HG03558 (cell line): ENCODE results near the gene SFXN4.
A peak's percentile ranks its signal among the peaks of the same experiment; 100 is the strongest.
"Not testable (repeated sequence)": the region's sequence is repeated elsewhere in the genome, so short reads cannot be mapped to it uniquely, and the experiment has no call there.

ENCODE experiments used
- ATAC-seq: cut with Tn5 transposase; IDR thresholded peaks from one replicate; pipeline ENCODE4 v1.9.1; 2021; ENCODE audit warnings: moderate number of reproducible peaks; ENCODE audit not compliant: unreplicated experiment; ENCODE audit errors: extremely low read depth

The SFXN4 gene

DNA sequence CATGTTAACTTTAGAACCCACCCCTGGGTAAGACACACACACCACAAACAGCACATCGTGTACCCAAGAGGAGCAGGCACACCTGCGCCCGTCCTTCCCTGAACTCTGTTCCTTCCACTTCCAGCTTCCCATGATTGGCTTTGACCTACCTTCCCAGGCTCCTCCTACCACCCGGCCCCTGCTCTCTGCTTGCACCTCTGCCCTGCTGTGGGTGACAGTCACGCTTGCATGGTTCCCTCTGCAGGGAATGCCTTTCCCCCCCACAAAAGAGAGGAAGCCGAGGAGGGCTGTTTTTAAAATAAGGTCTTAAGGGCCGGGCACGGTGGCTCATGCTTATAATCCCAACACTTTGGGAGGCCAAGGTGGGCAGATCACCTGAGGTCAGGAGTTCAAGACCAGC is 16.4 kb downstream of the SFXN4 start:
- ATAC-seq, result no peak

DNA sequence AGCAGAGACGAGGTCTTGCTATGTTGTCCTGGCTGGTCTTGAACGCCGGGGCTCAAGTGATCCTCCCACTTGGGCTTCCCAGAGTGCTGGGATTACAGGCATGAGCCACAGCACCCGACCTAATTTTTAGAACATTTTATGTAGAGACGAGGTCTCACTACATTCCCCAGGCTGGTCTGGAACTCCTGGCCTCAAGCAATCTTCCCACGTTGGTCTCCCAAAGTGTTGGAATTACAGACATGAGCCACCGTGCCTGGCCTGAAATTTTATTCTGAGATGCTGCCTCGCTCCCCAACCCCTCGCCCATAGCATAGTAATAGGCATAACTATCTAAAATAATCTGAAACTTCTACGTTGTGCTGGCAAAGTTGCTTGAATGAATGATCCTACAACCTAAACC is 21.9 kb downstream of the SFXN4 start:
- no peak for ATAC-seq

DNA sequence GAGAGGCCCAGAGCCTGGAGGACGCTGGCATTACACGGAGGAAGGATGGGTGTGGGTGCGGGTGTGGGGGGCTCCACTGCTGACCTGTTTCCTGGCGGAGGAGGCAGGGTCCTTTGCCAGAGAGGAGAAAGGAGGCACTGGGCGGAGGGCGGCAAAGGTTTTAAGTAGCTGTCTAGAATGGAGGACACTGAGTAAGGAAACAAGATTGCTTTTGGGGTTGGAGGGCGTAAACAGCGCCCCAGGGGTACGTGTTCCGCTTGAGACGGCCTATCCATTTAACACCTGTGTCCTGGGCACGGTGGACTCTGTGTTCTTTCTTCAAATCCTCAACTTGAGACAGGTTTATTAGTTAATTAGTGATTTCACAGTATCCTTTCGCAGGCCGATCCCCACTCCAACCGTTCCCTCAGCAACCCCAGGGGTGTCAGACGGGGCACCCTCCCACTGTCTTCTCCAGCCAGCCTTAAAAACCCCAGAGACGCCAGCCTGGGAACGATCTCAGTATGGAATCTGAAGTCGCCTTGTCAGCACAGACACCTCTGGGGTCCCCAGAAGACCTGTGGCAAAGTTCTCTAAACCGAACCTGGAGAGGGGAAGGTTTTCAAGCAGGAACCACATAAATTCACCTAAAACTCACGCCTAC is 24.8 kb downstream of the SFXN4 start:
- ATAC-seq, result no peak

DNA sequence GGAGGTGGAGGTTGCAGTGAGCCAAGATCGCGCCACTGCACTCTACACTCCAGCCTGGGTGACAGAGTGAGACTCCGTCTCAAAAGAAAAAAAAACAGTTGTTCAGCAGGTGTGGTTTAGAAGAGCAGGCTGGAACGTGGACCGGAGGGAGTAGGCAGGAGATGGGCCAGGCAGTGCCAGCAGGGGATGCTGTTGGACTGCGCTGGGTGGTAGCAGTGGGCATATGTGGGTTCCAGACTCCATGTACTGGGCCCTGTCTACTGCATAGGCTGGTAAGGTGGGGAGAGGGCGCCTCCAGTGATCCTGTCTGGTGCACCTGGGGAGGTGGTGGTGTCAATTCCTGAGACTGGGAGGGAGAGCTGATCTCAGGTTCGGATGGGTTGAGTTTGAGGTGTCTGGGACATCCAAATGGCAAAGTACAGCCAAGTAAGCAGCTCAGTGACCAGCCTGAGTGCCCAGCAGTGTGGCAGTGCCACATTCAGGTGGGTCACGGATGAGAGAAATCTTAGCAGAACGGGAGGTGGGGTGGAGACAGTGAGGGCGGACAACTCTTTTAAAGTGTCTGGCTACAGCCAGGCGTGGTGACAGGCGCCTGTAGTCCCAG is 25.9 kb downstream of the SFXN4 start:
- no peak for ATAC-seq

DNA sequence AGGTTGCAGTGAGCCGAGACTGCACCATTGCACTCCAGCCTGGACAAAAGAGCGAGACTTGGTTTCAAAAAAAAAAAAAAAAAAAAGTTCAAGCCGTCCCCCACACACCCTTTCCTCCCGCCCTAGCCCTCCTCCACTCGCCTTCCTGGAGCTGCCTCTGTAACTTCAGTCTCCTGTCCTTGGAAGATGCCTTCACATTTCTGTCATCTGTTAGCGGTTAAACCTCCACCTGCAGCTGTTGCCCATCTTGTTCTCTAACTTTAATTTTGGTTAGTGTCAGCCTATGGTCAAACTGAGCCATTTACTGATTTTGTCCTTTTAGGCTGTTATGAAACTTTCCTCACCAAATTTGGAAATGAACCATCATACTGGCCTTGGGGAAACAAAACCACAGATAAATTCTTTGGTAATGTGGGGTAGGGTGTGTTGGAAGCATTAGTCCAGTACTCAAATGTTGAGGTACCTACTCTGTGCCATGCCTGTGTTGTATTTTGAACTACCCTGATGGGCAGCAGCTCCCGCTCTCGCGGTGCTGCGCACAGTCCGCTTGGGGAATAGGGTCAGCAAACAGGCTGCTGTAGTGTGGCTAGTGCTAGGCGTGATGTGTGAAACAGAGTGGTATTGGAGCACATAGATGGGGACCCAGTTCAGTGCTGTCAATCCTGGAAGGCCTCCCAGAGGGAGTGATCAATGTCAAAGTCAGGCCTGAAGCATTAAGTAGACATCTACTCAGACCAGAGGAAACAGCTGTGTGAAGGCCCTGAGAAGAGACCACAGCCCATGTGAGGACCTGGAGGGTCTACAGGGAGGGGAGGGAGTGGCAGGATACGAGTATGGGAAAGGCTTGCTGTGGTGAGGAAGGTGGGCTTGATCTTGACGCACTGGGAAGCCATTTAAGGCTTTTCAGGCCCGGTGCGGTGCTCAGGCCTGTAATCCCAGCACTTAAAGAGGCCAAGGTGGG is 26.9 kb downstream of the SFXN4 start:
- no peak for ATAC-seq

DNA sequence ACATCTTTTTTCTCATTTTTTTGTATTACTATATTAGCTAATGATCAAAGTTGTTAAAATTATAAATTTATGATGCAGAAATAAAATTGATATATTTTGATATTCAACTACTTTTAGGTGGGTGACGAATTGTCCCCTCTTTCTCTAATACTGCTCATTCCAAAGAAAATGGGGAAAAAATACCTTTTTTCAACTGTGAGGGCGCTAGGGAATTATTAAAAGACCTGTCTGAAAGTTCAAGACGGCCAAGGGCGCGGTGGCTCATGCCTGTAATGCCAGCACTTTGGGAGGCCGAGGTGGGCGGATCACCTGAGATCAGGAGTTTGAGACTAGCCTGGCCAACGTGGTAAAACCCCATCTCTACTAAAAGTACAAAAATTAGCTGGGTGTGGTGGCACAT is 27.6 kb downstream of the SFXN4 start:
- not testable (repeated sequence) for ATAC-seq

DNA sequence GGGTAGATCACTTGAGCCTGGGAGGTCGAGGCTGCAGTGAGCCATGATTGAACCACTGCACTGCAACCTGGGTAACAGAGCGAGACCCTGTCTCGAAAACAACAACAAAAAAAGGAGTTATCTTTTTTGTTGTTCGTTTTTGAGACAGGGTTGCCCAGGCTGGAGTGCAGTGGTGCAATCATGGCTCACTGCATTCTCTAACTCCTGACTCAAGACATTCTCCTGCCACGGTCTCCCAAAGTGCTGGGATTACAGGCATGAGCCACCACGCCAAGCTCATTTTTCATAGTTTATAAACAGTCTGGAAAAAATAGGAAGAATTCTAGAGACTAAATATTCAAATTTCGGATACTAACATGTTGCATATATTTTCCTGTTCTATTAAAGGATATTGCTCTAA is 29.4 kb downstream of the SFXN4 start:
- no peak for ATAC-seq

DNA sequence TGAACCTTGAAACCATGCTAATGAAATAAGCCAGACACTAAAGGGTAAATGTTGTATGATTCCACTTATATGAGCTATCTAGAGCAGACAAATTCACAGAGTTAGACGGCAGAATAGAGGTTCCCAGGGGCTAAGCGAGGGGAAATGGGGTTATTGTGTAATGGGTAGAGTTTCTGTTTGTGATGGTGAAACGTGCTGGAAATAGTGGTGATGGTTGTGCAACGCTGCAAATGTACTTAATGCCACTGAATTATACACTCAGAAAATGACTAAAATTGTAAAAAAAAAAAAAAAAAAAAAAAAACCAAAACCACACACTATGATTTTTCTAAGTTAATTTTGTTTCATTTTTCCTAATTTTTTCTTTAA is 30.0 kb downstream of the SFXN4 start:
- ATAC-seq, result no peak

DNA sequence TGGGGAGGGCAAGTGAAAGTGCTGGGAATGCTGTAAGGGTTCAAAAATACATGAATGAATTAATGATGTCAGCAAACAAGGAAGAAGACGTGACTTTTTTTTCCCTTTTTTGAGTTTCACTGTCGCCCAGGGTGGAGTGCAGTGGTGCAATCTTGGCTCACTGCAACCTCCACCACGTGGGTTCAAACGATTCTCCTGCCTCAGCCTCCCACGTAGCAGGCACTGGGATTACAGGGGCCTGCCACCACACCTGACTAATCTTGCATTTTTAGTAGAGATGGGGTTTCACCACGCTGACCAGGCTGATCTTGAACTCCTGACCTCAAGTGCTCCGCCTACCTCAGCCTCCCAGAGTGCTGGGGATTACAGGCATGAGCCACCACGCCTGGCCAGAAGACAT is 31.6 kb downstream of the SFXN4 start:
- no peak for ATAC-seq

DNA sequence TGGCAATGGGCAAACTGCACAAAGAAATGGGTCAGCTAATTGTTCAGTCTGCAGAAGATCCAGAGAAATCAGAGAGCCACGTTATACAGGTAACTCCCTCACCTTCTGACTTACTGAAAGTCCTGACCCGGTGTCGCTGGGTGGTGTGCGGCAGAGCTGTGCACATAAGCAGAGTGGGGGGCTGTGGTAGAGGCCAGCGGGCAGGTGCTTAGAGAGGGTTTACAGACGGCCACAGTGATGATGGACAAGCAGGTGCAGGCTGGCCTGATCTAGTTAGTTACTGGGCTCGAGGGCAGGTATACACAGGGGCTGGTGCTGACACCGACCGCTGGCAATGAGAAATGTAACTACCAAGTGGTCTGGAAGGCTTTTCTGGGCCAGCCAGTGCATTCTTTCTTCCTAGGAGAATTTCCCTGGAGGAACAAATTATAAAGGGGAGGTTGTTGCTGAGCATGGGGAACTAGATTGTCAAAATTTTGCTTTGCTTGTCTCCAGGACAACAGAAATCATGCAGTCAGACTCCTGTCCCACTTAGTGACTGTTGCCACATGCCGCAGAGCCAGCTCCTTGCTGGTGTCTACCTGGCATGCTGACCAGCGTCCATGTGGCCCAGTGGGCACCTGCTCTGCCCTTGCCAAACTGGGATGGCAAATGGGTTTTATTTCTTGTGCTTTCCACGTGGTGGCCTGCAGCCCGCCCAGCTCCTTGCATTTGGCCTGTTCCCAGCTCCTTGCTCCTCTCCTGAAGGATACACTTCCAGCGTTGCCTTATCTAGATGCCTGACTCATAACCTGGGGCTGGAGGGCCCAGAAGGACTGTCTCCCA is 32.8 kb downstream of the SFXN4 start:
- no peak for ATAC-seq

DNA sequence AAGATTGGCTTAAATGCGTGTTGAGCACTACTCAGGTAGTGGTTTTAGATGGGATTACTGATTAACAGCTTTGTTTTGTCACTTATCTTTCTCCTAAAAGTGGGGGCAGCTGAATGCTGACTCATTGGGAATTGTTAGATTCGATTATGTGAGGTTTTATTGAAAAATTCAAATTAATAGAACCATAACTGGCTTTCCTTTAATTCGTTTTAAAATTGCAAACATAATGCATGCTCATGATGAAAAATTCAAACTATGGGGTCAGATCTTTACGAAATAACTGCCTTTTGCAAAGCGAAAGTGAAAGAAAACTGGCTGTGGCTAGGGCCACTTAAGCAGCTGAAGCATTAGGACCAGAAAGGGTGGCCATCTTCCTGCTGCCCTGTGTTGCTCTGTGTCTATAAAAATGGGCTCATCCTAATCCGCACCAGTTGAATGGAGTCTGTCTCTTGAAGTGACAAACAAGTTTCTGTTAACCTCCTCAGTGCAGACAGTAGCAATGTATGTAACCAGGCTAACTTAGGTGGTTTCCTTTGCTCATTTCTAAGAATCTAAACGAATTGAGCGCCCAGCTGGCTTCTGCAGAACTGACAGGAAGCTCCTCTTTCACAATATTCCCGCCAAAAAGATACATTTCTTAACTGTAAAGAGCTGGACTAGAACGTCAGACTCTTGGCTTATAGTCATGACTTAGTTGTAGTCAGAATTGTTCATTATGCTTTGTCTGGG is 33.8 kb downstream of the SFXN4 start:
- ATAC-seq, result peak; percentile 43

DNA sequence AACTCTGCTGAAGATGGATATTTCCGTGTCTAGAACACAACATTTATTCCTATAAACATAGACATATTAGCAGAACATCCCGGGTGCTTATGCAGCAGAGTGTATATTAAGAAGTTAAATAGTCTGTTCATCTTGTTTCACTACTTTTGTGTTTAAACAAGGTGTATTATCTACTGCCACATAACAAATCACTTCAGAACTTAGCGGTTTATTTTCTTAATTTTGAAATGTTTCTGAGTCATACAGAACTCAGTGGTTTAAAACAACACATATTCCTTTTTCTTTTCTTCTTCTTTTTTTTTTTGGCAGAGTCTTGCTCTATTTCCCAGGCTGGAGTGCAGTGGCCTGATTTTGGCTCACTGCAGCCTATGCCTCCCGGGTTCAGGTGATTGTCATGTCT is 35.8 kb downstream of the SFXN4 start:
- ATAC-seq, result no peak

DNA sequence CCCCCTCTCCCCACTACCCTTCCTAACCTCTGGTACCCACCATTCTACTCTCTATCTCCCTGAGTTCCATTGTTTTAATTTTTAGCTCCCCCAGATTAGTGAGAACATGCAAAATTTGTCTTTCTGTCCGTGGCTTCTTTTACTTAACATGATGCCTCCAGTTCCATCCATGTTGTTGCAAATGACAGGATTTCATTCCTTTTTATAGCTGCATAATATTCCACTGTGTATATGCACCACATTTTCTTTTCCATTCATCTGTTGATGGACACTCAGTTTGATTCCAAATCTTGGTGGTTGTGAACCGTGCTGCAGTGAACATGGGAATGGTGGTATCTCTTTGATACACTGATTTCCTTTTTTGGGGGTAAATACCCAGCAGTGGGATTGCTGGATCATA is 39.6 kb downstream of the SFXN4 start:
- no peak for ATAC-seq

DNA sequence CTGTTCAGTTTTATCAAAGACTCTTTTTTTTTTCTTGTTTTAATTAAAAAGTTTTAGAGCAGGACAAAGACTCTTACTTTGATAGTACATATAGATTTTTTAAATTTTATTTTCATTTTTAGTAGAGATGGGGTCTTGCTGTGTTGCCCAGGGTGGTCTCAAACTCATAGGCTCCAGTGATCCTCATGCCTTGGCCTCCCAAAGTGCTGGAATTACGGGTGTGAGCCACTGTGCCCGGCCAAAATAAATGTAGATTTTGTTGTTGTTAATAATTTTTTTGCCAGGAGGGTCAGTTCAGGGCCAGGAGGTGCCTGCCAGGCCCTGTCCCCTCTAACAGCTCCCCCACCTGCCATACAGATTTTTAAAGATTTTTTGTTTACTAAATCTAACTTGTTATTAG is 44.6 kb downstream of the SFXN4 start:
- ATAC-seq, result no peak

DNA sequence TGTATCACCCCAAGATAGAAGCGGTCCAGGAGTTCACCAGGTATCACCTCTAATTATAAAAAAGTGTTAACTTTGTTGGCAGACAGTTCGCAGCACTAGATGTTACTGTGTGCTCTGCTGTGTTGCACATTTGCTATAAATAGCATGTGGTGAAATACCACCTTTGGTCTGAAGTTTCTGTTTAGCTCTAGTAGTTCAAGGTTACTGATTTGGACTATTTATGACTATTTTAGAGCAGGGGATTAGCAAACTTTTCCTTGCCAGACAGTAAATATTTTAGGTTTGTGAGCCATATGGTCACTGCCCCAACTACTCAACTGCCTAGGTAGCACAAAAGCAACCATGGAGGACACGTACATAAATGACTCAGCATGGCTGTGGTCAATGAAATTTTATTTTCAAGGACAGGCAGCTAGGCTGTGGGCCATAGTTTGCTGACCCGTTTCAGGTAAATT is 45.1 kb downstream of the SFXN4 start:
- ATAC-seq, result peak; percentile 92

DNA sequence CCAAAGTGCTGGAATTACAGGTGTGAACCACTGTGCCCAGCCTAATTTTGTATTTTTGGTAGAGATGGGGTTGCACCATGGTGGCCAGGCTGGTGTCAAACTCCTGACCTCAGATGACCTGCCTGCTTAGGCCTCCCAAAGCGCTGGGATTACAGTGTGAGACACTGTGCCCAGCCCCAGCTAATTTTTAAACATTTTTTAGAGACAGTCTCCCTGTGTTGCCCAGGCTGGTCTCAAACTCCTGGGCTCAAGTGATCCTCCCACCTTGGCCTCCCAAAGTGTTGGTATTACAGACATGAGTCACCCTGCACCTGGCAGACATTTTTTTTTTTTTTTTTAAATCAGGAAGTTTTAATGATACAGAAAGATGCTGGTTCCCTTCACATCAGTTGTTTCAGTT is 46.1 kb downstream of the SFXN4 start:
- no peak for ATAC-seq

DNA sequence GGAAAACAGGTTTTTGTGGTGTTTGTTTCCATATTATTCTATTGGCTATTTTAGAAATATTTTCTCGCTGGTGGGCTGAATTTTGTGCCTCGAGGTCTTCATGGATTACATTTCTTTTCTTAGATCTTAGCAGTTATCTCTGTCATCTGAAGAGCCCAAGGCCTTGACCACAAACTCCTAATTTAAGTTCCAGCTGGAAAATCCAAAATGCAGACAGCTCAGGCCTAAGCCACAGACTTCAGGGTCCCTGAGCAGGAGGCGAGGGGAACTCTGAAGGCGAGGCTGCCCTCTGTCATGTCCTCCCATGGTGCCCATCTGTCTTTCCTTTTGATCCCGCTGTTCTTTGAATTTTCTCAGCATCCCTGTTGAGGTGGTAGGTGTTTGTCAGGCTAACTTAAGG is 47.3 kb downstream of the SFXN4 start:
- no peak for ATAC-seq

DNA sequence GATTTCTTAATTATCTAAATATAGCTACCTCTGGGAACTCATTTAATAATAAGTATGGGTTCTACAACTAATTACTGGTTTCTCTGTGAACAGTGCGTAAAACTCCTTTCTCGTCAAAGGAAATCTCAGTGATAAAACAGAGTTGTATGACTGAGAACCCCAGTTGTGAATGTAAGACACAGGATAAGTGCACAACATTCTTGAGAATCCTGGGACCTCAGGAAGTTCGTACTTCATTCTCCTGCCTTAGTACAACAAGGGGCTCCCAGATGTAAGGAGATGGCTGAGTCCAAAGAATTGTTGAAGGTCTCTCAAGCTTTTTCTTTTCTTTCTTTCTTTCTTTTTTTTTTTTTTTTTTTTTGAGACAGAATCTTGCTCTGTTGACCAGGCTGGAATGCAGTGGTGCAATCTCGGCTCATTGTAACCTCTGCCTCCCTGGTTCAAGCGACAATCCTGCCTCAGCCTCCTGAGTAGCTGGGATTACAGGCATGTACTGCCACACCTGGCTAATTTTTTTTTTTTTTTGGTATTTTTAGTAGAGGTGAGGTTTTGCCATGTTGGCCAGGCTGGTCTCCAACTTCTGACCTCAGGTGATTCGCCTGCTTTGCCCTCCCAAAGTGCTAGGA is 49.1 kb downstream of the SFXN4 start:
- ATAC-seq, result no peak

DNA sequence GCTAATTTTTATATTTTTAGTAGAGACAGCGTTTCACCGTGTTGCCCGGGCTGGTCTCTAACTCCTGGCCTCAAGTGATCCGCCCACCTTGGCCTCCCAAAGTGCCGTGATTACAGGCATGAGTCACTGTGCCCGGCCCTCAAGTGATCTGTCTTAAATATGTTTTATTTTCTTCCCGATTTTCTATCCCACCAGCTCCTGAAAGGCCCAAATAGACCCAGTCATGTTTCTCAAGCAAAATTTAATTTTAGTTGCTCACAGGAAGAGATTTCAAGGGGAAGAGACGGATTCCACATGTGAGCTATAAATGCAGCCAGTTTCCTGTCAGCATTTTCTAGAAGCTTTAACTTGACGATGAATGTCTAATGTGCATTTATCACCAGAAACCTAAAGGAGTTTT is 49.6 kb downstream of the SFXN4 start:
- no peak for ATAC-seq
